Chondrocyte (in vitro differentiated cells): ENCODE data around the gene HDGFL2. TPM values are rescaled to one million over a fixed set of nuclear protein-coding genes. Genes with fewer than 3 reads are reported as not detected.

ENCODE experiments used
- DNase-seq: peaks from one replicate; pipeline ENCODE4 v3.0.0; 2021; ENCODE audit warnings: mixed read lengths, low spot score
- H3K27ac Mint-ChIP-seq: one replicate; pipeline ENCODE4 v1.8.0; 2021; ENCODE audit warnings: mild to moderate bottlenecking, moderate library complexity, mixed read lengths; ENCODE audit not compliant: unreplicated experiment
- H3K27me3 Mint-ChIP-seq: 2 replicates; pipeline ENCODE4 v1.8.0; 2021; ENCODE audit warnings: low read depth, mixed read lengths
- H3K36me3 Mint-ChIP-seq: 2 replicates; pipeline ENCODE4 v1.8.0; 2021; ENCODE audit warnings: low read depth, mixed read lengths
- H3K4me1 Mint-ChIP-seq: 2 replicates; pipeline ENCODE4 v1.8.0; 2021; ENCODE audit warnings: low read depth, mild to moderate bottlenecking, mixed read lengths
- H3K4me3 Mint-ChIP-seq: one replicate; pipeline ENCODE4 v1.8.0; 2021; ENCODE audit warnings: mild to moderate bottlenecking, moderate library complexity, mixed read lengths; ENCODE audit not compliant: unreplicated experiment
- H3K9me3 Mint-ChIP-seq: 2 replicates; pipeline ENCODE4 v1.8.0; 2021; ENCODE audit warnings: low read depth, mixed read lengths
- CTCF ChIP-seq: fragments of 200-600 bp; sonication (generic); IDR thresholded peaks from 2 replicates; pipeline ENCODE4 v1.5.0; 2021; ENCODE audit warnings: antibody characterized with exemption, mild to moderate bottlenecking, moderate library complexity
- total RNA-seq: library from RNA; stranded (reverse); gene quantifications from 3 replicates; pipeline ENCODE4 v1.2.1, GENCODE V29; 2021

HDGFL2 gene
- total RNA-seq, 1 donor from 2014 or later = 50.0 TPM

DNA sequence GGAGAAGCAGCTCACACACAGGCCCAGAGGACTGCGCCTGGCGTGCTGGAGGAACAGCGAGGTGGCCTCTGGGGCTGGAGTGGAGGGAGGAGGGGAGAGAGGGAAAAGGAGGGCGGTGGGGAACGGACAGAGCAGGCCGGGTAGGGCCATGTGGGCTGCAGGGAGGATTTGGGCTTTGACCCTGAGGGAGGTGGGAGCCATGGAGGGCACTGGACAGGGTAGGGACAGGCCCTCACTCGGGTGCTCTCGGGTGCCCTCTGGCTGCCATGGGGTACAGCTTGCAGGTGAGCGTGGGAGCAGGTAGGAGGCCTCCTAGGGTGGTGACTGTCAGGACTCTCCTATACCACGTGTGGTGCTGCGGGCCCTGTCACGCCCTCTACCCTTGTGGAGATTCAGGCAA, 23.4 kb downstream of the HDGFL2 start:
- Mint-ChIP-seq H3K27me3 (no peaks in the 10 kb centered on the region), H3K4me3 (no peak overlapping the region), H3K27ac (no peak overlapping the region), H3K4me1 (no peaks in the 10 kb centered on the region), H3K36me3 (peaks cover 9% of the 10 kb centered on the region), H3K9me3 (no peaks in the 10 kb centered on the region)
- DNase-seq = no peak
- peak; percentile 18 for TF ChIP-seq CTCF

GRCh38 chr19:4496304-4496703, 24.2 kb downstream of the HDGFL2 start:
- H3K4me3 Mint-ChIP-seq = no peak overlapping the region
- H3K27me3 Mint-ChIP-seq = no peaks in the 10 kb centered on the region
- H3K9me3 Mint-ChIP-seq = no peaks in the 10 kb centered on the region
- peaks cover 10% of the 10 kb centered on the region for H3K36me3 Mint-ChIP-seq
- H3K4me1 Mint-ChIP-seq = no peaks in the 10 kb centered on the region
- DNase-seq = no peak
- TF ChIP-seq CTCF = no peak
- H3K27ac Mint-ChIP-seq = no peak overlapping the region

- DNase-seq = no peak
Observed at GRCh38 chr19:4497770-4498389, 25.8 kb downstream of the HDGFL2 start.

GRCh38 chr19:4498694-4499093, 26.6 kb downstream of the HDGFL2 start:
- Mint-ChIP-seq H3K4me3 (no peak overlapping the region), H3K27me3 (no peaks in the 10 kb centered on the region), H3K4me1 (no peaks in the 10 kb centered on the region), H3K9me3 (no peaks in the 10 kb centered on the region), H3K27ac (no peak overlapping the region), H3K36me3 (peaks cover 10% of the 10 kb centered on the region)
- DNase-seq = no peak
- no peak for TF ChIP-seq CTCF

More at GRCh38 chr19:4497770-4498389, 25.8 kb downstream of the HDGFL2 start:
- H3K27ac Mint-ChIP-seq = no peak overlapping the region
- no peaks in the 10 kb centered on the region for H3K9me3 Mint-ChIP-seq
- no peak for TF ChIP-seq CTCF
- no peaks in the 10 kb centered on the region for H3K4me1 Mint-ChIP-seq
- H3K4me3 Mint-ChIP-seq = no peak overlapping the region
- H3K27me3 Mint-ChIP-seq = no peaks in the 10 kb centered on the region
- peaks cover 10% of the 10 kb centered on the region for H3K36me3 Mint-ChIP-seq

DNA sequence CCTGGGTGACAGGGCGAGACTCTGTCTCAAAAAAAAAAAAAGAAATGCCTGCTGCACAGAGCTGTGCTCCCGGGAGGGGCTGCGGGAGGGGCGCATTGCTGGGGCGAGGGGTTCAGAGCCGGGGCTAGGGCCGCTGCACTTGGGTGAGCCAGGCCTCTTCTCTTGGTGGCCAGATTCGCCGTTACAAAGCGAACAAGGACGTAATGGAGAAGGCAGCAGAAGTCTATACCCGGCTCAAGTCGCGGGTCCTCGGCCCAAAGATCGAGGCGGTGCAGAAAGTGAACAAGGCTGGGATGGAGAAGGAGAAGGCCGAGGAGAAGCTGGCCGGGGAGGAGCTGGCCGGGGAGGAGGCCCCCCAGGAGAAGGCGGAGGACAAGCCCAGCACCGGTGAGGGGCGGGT, 27.2 kb downstream of the HDGFL2 start:
- Mint-ChIP-seq H3K27me3 (no peaks in the 10 kb centered on the region), H3K4me1 (no peaks in the 10 kb centered on the region), H3K4me3 (no peak overlapping the region), H3K36me3 (peaks cover 10% of the 10 kb centered on the region), H3K27ac (no peak overlapping the region), H3K9me3 (no peaks in the 10 kb centered on the region)
- no peak for DNase-seq
- TF ChIP-seq CTCF = no peak
